NCI-H2171 treated with DMSO at 0.1 percent for 48 hours (cell line): ENCODE data around the gene FBLN2.

ENCODE experiments used
- DNase-seq: peaks from one replicate; lab custom pipeline; 2025; lab: John Stamatoyannopoulos, UW

Gene FBLN2

DNA sequence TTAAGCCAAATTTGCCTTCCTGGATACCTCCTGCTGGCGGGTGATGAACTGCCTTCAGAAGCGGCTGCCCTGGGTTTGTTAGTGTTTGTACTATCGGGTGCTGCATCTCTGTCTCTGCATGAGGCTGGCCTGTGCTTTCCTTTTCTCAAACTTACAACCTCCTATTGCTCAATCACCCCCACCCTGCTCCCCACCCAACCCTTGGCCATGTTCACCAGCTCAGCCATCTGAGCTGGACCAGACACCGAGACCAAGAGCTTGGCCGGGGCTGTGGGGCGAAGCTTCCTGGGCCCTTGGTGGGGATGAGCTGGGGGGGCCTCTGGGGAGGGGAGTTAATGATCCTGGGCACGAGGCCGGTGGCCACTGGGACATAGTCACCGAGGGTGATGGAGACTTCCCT, 16.8 kb upstream of the FBLN2 start:
- DNase-seq: no peak

- no peak for DNase-seq
Measured at GRCh38 chr3:13532631-13533030, 16.3 kb upstream of the FBLN2 start.

- no peak for DNase-seq
Measured at GRCh38 chr3:13533885-13534301, 15.0 kb upstream of the FBLN2 start.

GRCh38 chr3:13535526-13535875, 13.4 kb upstream of the FBLN2 start:
- DNase-seq: no peak

DNA sequence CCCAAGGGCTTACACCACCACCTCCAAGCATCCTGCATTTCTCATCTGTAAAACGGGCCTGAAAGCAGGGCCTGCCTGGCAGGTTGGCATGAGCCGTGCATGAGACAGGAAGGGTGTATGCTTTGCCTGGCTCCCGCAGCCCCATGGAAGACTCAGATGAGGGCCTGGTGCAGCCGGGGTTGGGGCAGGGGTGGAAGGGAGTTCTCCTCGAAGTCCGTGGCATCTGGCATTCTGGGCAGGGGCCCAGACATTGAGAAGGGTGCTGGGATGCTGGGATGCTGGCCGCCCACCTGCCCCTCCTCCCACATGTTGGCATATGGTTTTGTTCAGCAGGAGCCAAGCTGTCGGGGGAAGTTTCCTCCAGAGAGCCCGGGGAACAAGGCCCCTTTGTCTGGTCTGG, 13.0 kb upstream of the FBLN2 start:
- DNase-seq: peak; percentile 84

DNA sequence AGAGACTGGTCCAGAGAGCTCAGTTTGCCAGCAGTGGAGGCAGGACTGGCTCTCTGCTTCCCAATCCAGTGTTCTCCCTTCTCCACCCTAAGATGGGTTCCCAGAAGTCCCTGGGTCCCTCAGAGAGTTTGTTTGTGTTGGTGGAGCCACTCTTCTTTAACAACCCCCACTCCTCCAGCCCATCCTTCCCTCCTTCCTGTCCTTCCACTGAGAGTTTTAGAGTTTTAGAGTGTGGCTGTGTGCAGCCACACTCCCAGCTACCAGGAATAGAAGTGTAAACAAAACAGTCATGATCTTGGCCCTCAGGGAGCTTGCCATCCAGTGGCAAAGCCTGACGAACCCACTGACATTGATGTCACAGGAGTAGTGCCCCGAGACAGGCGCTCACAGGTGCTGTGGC, 12.5 kb upstream of the FBLN2 start:
- DNase-seq: peak; percentile 52

DNA sequence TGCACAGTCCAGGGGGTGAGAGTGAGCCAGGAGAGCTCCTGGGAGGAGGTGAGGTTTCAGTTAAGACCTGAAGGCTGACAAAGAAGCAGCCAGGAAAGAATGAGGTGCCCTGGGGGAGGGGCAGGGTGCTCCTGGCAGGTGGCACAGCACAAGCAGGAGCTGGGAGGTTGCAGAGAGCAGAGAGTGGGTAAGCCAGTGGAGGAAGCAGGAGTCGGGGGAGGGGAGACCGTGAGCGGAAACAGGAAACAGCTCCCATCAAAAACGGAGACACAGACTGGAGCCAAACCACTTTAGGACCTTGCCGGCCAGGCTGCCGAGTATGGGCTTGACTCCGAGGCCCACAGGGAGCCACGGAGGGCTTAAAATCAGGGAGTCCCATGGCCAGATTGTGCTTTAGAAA, 12.1 kb upstream of the FBLN2 start:
- DNase-seq: peak; percentile 72

DNA sequence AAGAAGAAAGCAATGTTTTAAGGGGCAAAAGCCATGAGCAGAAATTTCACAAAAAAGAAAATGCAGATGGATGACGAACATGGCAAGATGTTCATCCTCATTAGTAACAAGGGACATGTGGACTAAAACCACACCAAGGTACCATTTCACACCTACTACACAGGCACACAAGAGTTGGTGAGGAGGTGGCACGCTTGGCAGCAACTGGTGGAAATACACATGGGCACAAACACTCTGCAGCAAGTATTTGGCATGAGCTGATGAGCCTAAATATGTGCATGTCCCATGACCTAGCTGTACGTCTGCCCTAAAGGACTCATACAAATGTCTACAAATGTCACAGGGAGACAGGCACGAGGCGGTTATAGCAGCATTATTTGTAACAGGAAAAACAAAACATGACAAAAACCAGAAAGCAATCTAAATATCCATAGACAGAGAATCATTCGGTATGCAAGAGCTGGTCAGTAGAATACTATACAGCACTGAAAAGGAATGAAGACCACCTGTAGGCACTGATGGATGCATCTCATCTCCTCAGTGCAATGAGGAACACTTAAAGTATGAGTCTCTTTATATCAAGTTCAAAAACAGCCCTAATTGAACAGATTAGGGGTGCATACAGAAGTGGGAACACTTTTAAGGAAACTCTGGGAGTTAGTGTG, 11.5 kb upstream of the FBLN2 start:
- DNase-seq: no peak

DNA sequence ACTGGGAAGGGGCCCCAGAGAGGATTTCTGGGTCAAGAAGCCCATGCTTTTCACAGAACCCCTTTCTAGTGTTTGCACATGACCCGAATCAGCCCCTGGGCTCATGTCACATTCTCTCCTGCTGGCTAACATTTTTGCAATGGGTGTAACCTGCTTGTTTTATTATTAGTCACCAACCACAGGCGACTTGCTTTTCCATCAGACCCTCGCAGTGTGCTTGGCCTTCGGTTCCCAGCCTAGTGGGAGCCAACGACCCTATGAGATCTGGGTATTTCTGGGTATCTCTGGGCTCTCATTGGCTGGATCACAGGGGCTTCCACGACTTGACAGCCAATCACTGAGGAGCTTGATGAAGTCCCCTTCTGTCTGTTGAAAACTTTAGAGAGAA, 11.0 kb upstream of the FBLN2 start:
- no peak for DNase-seq

DNA sequence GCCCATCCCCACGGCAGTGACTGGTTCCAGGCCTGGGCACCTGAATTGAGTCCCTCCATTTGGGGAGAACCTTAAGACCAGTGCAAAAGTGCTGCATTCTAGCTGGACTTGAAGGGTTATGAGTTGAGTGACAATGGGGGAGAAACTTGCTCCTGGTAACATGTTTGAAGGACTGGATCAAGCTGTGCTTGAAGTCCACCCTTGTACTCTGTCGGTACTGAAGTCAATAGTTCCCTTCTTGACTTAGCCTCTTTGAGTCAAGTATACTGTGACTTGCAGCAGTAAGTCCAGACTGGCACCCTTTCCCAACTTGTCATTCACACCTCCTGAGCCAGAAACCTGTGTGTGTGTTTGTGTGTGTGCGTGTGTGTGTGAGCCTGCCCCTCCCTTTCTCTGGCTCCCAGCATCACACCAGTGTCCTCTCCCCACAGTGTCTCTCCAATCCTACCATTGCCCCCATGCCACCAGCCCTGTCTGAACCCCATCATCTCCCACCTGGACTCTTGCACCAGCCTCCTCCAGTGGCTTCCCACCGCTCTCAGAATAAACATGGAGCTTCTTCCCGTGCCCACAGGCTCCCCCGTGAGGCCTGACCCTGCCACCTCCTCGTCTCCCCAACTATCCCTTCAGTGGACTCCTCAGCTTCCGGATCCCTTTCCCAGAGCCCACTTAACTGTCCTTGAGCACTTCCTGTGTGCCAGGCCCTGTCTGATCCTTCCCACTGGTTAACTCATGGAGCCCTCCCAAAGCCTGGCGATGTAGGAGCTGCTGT, 10.2 kb upstream of the FBLN2 start:
- no peak for DNase-seq

- no peak for DNase-seq
Measured at GRCh38 chr3:13539292-13539638, 9.7 kb upstream of the FBLN2 start.

DNA sequence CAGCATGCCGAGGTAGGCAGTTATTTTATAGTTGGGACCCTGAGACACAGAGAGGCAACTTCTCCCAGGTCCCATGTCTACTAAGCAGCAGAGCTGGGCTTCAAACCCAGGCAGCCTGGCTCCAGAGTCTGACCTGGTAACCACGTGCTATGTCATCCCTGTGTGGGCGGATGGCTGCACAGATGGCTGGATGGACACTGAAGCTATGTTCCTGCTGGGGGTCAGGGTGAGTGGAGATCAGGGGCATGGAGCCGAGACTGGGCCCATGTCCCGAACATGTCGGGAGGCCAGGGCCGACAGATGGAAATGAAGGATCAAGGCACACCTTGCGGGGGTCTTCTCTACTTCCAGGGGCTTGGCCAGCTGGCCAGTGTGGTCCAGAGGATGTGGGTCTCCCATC, 9.3 kb upstream of the FBLN2 start:
- no peak for DNase-seq

DNA sequence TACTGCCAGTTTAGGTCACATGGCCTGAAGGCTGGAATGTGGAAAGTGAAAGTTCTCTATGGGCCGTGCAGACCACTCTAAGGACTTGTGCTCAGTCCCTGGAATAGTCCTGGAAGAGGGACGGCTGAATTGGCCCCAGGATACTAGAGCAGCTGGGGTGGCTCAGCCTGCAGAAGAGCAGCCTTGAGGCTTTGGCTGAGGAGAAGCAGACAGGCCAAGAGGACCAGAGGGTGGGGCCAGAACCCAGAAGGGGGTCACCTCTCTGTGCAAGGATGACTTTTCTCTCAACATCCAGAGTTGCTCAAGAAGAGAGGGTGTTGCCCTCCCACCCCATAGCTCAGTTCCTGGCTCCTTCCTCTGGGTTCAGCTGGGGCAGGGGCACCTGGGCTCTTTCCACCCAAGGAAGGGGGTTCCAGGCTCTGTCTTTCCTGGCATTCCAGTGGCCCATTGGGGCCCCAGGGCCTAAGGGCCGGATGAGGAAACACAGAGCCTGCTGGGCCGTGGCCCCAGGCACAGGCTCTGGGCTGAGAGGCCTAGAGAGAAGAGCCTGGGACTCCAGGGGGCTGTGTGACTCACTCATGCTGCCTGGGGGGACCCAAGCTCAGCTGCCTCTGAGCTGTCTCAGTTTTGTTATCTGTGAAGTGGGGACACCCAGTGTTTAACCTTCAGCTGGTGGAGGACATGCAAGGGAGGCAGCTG, 8.5 kb upstream of the FBLN2 start:
- no peak for DNase-seq

DNA sequence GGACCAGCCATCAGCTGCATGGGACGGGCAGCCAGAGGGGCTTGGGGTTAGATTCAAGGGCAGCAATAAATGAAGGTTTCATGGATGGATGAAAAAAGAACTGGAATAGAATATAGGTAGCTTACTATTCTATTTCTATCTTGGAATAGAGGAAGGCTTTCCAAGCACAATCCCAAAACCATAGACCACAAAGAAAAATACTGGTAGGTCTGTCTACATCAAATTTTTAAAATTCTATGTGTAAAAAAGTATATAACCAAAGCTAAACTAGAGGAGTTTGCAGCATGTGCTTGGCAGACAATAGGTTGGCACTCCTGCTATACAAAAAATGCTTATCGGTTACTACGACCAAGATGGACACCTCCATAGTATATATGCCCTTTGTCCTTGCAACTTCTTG, 7.2 kb upstream of the FBLN2 start:
- DNase-seq: no peak

DNA sequence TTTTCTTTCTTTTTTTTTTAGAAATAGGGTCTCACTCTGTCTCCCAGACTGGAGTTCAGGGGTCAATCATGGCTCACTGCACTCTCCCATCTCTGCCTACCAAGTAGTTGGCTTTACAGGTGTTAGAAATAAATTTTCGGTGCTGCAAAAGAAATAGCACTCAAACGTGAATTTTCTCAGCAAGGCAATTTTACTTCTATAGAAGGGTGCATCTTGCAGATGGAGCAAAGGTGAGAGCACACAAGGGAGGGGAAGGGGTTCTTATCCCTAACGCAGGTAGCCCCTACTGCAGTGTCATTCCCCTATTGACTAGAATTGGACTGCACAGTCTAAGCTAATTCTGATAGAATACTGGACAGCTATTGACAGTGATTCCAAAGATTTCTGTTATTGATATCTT, 6.8 kb upstream of the FBLN2 start:
- DNase-seq: no peak

- no peak for DNase-seq
Measured at GRCh38 chr3:13543253-13543652, 5.7 kb upstream of the FBLN2 start.

DNA sequence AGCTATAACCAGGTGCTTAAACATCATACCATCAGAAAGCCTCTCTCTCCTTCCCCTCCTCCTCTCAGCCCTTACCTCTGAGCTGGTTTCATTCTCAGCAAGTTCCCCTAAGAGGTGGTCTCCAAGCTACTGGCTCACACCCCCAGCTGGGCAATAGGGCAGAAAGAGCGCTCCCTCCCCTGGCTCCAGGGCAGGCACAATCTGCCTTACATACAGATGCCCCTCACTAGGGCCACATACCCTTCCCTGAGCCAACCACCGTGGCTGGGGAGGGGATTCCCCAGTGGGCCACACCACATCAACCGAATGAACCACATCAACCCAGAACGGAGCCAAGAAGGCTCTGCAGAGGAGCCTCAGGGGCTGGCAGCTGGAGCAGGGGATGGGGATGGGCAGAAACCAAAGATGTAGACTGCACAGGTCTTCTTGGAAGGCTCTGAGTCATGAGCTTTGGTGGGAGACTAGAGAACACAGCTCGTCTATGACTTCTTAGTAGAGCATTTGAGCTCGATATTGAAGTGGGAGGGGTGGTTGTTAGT, 4.6 kb upstream of the FBLN2 start:
- no peak for DNase-seq

- no peak for DNase-seq
Measured at GRCh38 chr3:13544951-13545651, 3.8 kb upstream of the FBLN2 start.

GRCh38 chr3:13545952-13546454, 2.9 kb upstream of the FBLN2 start:
- no peak for DNase-seq

DNA sequence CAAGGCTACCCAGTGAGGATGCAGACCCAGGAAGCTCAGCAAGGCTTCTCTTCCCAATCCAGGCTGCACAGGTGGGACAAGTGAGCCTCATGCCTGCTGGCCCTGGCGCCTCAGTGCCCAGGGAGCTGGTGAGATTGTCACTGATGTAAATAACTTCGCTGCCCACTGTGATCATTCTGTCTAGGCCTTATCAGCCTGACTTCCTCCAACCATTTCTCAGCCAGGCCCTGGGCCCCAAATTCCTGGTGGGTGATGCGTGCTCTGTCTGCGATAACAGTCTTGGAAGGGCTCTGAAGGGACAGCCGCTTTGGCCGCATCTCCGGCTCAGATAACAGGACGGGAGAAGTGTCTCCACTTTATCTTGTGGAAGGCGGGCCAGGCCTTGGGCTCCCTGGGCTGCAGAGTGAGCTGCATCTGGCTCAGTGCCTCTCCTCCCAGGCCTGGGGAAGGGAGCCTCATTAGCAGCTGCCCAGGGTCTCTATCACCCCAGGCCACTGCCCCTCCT, 2.2 kb upstream of the FBLN2 start:
- no peak for DNase-seq

DNA sequence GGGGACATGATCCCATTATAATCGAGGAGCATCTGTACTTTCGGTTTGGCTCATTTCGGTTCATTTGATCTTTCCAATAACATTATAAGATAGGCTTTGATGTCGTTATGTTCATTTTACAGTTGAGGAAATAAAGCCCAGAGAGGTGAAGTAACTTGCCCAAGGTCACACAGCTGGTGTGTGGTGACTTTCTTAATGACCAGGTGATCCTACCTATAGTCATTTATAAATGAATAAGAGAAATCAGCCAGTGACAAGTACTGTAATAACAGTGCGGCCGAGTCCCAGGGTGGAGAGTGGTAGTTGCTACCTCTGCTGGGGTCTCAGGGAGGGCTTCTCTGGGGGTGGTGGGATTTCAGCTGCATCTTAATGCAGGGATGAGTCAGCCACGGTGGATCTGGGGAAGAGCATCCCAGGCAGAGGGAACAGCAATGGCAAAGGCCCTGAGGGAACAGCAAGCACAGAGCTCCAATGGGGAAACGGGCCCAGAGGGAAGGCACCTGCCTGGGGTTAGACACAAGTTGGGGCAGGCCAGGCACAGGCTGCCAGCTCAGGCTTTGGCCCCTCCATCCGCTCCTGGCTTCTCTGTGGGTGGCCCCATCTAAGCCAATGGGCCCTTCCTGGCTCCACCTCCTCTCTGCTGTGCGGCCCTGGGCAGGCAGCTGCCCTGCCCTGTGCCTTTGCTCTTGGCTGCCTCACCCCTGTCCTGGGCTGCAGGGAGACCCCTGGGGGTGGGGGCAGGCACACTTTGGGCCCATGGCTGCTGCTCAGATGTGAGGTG, 1.1 kb upstream of the FBLN2 start:
- DNase-seq: no peak
